Right renal cortex interstitium (tissue), 3 donors: Measurements from ENCODE around the gene ASXL1. TPM values are rescaled to one million over a fixed set of nuclear protein-coding genes. Genes with fewer than 3 reads are reported as not detected.
"Not testable (repeated sequence)": the region's sequence is repeated elsewhere in the genome, so short reads cannot be mapped to it uniquely, and the experiment has no call there.

Source experiments
- DNase-seq, 3 donors: peaks; one replicate each; pipeline ENCODE4 v3.0.0-alpha.2; 2013; ENCODE audit warnings: low read depth in 3 of 3, low spot score in 2 of 3
- polyA plus RNA-seq, 3 donors: library from polyadenylated mRNA; unstranded; fragments of 120-200 nt; gene quantifications; one replicate each; pipeline ENCODE4 v1.2.1, GENCODE V29; 2013; ENCODE audit not compliant: insufficient read length in 3 of 3

The ASXL1 gene
- polyA plus RNA-seq, 3 donors: 55.8 to 58.9 (median 58.6) TPM

DNA sequence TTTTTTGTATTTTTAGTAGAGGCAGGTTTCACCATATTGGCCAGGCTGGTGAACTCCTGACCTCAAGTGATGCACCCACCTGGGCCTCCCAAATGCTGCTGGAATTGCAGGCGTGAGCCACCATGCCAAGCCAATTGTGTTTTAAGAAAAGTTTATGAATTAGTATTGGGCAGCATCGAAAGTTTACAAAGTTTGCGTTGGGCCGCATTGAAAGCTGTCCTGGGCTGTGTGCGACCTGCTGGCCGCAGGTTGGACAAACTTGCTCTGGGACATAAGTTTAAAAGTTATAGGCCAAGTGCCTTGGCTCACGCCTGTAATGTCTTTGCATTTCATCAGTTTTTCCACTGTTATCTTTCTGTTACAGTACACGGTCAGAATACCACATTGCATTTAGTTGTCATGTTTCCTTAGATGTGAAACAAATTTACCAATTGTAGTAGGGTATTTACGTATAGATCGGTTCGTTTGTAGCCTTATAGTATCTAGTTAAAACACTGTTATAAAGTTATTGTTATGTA is 39.5 kb downstream of the ASXL1 start:
- DNase-seq: no peak

- DNase-seq: no peak
Observed at GRCh38 chr20:32400476-32400875, 42.3 kb downstream of the ASXL1 start.

GRCh38 chr20:32404017-32404416 is 45.9 kb downstream of the ASXL1 start:
- no peak for DNase-seq

DNA sequence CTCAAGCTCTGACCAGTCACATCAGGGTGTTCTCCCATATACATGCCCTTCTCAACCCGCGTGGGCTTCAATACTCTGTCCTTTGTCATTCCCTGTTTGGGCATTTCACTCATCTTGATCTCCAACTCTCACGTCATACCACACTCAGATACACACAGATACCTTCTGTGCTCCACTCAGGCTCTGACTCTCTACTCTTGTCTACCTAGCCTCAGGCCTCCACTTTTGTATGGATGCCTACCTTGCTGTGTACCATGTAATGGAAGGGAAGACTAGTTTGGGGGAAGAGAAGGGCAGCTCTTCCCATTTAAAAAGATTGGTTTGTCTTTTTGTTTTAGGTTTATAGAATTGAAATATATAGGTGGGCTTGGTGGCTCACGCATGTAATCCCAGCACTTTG is 48.6 kb downstream of the ASXL1 start:
- no peak for DNase-seq

DNA sequence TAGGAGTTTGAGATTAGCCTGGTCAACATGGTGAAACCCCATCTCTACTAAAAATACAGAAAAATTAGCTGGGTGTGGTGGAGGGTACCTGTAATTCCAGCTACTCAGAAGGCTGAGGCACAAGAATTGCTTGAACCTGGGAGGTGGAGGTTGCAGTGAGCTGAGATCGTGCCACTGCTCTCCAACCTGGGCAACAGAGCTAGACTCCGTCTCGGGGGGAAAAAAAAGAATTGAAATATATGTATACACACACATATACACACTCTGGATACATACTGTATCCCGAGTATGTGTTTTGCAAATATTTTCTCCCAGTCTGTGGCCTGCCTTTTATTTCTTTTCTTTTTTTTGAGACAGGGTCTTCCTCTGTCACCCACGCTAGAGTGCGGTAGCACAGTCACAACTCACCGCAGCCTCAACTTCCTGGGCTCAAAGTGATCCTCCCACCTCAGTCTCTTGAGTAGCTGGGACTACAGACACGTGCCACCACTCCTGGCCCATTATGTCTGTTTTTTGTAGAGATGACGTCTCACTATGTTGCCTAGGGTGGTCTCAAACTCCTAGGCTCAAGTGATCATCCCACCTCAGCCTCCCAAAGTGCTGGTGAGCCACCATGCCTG is 49.1 kb downstream of the ASXL1 start:
- not testable (repeated sequence) for DNase-seq

- no peak for DNase-seq
Observed at GRCh38 chr20:32411955-32412706, 54.0 kb downstream of the ASXL1 start.

GRCh38 chr20:32415494-32415893 is 57.4 kb downstream of the ASXL1 start:
- DNase-seq: no peak

DNA sequence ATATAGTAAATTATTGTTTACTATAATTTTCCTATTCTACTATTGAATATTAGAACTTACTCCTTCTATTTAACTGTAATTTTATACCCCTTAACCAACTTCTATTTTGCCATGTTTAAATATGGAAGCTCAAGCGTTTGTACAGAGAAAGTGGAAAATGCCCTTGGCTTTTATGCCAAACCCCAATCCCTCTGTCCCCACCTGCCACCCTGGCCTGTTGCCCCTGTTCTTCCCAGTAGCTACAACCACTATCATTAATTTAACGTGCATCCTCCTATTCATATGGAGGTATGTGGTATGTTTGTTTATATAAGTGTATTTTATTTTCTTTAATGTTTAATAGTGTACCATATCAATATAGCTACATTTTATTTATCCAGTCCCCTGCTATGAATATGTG is 58.1 kb downstream of the ASXL1 start:
- DNase-seq: no peak

DNA sequence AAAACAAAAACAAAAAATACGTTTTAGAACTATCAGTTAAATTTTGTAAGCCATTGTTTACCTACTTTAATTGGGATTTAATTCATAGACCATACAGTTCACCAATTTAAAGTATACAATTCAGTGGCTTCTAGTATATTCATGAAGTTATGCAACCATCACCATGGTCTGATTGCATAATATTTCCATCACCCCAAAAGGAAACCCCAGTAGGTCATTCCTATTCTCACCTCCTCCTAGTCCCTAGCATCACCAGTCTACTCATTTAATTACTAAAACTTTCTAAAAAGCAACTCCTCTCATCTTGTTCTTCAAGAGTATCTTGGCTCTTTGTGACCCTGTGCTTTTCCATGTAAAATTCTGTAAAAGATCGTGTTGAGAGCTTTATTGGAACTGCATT is 60.2 kb downstream of the ASXL1 start:
- no peak for DNase-seq

DNA sequence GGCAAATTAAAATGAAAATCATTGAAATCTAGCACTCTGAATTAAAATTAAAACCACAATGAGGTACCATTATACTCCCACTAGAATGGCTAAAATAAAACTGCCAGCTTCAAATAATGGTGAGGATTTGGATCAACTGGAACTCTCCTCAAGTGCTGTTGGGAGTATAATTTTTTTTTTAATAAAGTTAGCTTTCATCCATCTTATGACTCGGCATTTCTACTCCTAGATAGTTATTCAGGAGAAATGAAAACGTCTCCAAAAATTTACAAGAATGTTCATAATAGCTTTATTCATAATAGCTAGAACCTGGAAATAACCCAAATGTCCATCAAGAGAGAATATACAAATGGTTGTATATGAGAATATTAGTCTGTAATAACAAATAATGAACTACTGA is 63.2 kb downstream of the ASXL1 start:
- DNase-seq: no peak

- no peak for DNase-seq
Observed at GRCh38 chr20:32427996-32428395, 69.9 kb downstream of the ASXL1 start.

- no peak for DNase-seq
Observed at GRCh38 chr20:32429343-32429742, 71.2 kb downstream of the ASXL1 start.

- DNase-seq: no peak
Observed at GRCh38 chr20:32429745-32430360, 71.7 kb downstream of the ASXL1 start.

- no peak for DNase-seq
Observed at GRCh38 chr20:32431457-32431856, 73.3 kb downstream of the ASXL1 start.

GRCh38 chr20:32432277-32432676 is 74.1 kb downstream of the ASXL1 start:
- DNase-seq: no peak

DNA sequence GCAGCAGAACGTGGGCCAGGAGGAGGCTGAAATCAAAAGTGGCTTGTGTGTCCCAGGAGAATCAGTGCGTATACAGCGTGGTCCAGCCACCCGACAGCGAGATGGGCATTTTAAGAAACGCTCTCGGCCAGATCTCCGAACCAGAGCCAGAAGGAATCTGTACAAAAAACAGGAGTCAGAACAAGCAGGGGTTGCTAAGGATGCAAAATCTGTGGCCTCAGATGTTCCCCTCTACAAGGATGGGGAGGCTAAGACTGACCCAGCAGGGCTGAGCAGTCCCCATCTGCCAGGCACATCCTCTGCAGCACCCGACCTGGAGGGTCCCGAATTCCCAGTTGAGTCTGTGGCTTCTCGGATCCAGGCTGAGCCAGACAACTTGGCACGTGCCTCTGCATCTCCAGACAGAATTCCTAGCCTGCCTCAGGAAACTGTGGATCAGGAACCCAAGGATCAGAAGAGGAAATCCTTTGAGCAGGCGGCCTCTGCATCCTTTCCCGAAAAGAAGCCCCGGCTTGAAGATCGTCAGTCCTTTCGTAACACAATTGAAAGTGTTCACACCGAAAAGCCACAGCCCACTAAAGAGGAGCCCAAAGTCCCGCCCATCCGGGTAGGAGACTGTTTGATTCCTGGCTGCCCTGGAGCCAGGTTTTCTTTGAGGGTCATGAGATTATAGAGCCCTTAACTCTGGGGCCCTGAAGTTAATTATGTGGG is 75.3 kb downstream of the ASXL1 start:
- DNase-seq: no peak

GRCh38 chr20:32434434-32434833 is 76.3 kb downstream of the ASXL1 start:
- DNase-seq: no peak

DNA sequence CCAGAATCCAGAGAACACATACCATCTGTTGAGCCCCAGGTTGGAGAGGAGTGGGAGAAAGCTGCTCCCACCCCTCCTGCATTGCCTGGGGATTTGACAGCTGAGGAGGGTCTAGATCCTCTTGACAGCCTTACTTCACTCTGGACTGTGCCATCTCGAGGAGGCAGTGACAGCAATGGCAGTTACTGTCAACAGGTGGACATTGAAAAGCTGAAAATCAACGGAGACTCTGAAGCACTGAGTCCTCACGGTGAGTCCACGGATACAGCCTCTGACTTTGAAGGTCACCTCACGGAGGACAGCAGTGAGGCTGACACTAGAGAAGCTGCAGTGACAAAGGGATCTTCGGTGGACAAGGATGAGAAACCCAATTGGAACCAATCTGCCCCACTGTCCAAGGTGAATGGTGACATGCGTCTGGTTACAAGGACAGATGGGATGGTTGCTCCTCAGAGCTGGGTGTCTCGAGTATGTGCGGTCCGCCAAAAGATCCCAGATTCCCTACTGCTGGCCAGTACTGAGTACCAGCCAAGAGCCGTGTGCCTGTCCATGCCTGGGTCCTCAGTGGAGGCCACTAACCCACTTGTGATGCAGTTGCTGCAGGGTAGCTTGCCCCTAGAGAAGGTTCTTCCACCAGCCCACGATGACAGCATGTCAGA is 77.4 kb downstream of the ASXL1 start:
- DNase-seq: no peak

- DNase-seq: no peak
Observed at GRCh38 chr20:32436142-32436861, 78.2 kb downstream of the ASXL1 start.

DNA sequence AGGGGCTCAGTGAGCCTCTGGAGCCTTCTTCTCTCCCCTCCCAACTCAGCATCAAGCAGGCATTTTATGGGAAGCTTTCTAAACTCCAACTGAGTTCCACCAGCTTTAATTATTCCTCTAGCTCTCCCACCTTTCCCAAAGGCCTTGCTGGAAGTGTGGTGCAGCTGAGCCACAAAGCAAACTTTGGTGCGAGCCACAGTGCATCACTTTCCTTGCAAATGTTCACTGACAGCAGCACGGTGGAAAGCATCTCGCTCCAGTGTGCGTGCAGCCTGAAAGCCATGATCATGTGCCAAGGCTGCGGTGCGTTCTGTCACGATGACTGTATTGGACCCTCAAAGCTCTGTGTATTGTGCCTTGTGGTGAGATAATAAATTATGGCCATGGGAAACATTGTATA is 78.8 kb downstream of the ASXL1 start:
- no peak for DNase-seq
